ENCODE data around the gene PHACTR2. TPM values are rescaled to one million over a fixed set of nuclear protein-coding genes. Genes with fewer than 3 reads are reported as not detected.
"Not testable (repeated sequence)": the region's sequence is repeated elsewhere in the genome, so short reads cannot be mapped to it uniquely, and the experiment has no call there.

The PHACTR2 gene
- total RNA-seq, 4 donors from 2014 or later: 39.8 to 99.0 (median 49.3) TPM

GRCh38 chr6:143637691-143638090 is 40.1 kb upstream of the PHACTR2 start:
- Histone ChIP-seq H3K27ac (no peak overlapping the region), H3K4me3 (no peak overlapping the region), H3K4me1 (no peaks in the 10 kb centered on the region), H3K27me3 (no peaks in the 10 kb centered on the region), H3K9me3 (no peaks in the 10 kb centered on the region), H3K36me3 (no peaks in the 10 kb centered on the region)
- DNase-seq: no peak
- TF ChIP-seq POLR2A (IDR thresholded peaks at IDR 0.05) (no peak), CTCF (IDR thresholded peaks at IDR 0.05) (no peak)

DNA sequence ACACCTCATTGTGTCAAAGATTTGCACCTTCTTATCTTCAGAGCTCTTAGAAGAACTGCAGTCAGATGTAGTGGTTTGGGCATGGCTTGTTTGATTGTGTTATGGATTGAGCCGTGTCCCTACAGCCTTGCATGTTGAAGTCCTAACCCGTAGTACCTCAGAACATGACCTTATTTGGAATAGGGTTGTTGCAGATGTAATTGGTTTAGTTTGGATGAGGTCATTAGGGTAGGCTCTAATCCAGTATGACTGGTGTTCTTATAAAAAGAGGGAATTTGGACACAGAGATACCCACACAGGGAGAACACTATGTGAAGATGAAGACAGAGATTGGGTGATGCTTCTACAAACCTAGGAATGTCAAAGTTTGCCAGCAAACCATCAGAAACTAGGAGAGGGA is 35.4 kb upstream of the PHACTR2 start:
- DNase-seq: no peak
- Histone ChIP-seq H3K9me3 (no peaks in the 10 kb centered on the region), H3K27ac (no peak overlapping the region), H3K4me1 (no peaks in the 10 kb centered on the region), H3K4me3 (no peak overlapping the region), H3K36me3 (no peaks in the 10 kb centered on the region), H3K27me3 (no peaks in the 10 kb centered on the region)
- TF ChIP-seq CTCF (IDR thresholded peaks at IDR 0.05) (no peak), POLR2A (IDR thresholded peaks at IDR 0.05) (no peak)

- no peak overlapping the region for H3K27ac ChIP-seq
- no peaks in the 10 kb centered on the region for H3K27me3 ChIP-seq
- no peak for DNase-seq
- TF ChIP-seq POLR2A (IDR thresholded peaks at IDR 0.05) (no peak), CTCF (IDR thresholded peaks at IDR 0.05) (no peak)
- H3K4me3 ChIP-seq: no peak overlapping the region
- H3K36me3 ChIP-seq: no peaks in the 10 kb centered on the region
- no peaks in the 10 kb centered on the region for H3K9me3 ChIP-seq
- no peaks in the 10 kb centered on the region for H3K4me1 ChIP-seq
Measured at GRCh38 chr6:143647191-143647590, 30.6 kb upstream of the PHACTR2 start.

DNA sequence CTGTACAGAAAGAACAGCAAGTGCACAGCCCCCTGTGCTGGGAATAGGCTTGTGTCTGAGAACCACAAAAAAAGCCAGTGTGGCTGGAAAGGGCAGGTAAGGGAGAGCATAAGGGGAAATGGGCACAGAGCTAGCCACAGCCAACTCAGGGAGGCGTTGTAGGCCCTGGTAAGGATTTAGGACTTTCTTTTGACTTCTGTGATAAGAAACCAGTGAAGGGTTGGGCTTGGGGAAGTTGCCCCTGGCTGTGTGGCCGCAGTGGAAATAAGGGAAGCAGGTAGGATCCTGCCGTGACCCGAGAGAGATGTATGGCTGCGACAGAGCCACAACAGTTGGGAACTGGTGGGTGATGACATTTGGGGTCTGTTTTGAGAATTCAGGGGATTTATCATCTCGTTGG is 30.0 kb upstream of the PHACTR2 start:
- no peak for DNase-seq
- no peak overlapping the region for H3K27ac ChIP-seq
- TF ChIP-seq POLR2A (IDR thresholded peaks at IDR 0.05) (no peak), CTCF (IDR thresholded peaks at IDR 0.05) (no peak)
- H3K4me3 ChIP-seq: no peak overlapping the region
- no peaks in the 10 kb centered on the region for H3K27me3 ChIP-seq
- no peaks in the 10 kb centered on the region for H3K9me3 ChIP-seq
- peaks cover 0 to 4% (median 0%) of the 10 kb centered on the region in 4 donors for H3K4me1 ChIP-seq
- no peaks in the 10 kb centered on the region for H3K36me3 ChIP-seq

DNA sequence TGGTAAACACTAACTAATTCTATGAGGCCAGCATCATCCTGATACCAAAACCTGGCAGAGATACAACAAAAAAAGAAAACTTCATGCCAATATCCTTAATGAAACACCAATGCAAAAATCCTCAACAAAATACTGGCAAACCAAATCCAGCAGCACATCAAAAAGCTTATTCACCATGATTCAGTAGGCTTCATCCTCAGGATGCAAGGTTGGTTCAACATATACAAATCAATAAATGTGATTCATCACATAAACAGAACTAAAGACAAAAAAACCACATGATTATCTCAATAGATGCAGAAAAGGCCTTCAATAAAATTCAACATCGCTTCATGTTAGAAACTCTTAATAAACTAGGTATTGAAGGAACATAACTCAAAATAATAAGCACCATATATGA is 28.4 kb upstream of the PHACTR2 start:
- H3K27me3 ChIP-seq, H3K36me3 ChIP-seq, H3K27ac ChIP-seq, H3K9me3 ChIP-seq, H3K4me3 ChIP-seq, DNase-seq: not testable (repeated sequence)
- H3K4me1 ChIP-seq: peaks cover 0 to 11% (median 0%) of the 10 kb centered on the region in 4 donors

- H3K4me1 ChIP-seq: peaks cover 0 to 11% (median 0%) of the 10 kb centered on the region in 4 donors
- H3K9me3 ChIP-seq, H3K4me3 ChIP-seq, DNase-seq, H3K36me3 ChIP-seq, H3K27me3 ChIP-seq, H3K27ac ChIP-seq: not testable (repeated sequence)
Measured at GRCh38 chr6:143651328-143651727, 26.4 kb upstream of the PHACTR2 start.

DNA sequence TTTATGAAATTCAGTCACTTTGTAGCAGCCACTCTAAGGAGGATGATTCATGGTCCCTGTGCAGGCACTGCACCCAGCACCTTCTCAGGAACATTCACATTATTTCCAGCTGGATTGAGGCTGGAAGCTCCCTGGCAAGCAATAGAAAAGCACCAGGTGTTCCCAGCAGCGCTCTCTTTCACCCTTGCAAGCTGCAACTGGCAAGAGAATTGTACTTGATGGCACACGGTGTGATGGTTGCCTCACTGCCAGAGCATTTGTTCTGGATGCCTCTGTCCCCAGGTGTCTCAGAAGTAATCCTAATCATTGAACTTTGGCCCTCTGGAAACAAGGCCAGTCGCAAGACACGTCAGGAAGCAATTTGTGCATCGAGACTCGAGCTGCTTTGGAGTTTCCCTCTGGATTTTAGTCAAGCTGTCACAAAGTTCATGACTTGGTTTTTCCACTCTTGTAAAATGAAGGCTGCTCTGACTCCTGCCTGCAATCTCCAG is 24.9 kb upstream of the PHACTR2 start:
- TF ChIP-seq POLR2A (IDR thresholded peaks at IDR 0.05) (no peak), CTCF (IDR thresholded peaks at IDR 0.05) (no peak)
- DNase-seq: peak in 2 of 3 donors; percentile 53 to 67
- peaks cover 0 to 11% (median 0%) of the 10 kb centered on the region in 4 donors for H3K4me1 ChIP-seq
- H3K36me3 ChIP-seq: no peaks in the 10 kb centered on the region
- no peak overlapping the region for H3K4me3 ChIP-seq
- H3K9me3 ChIP-seq: no peaks in the 10 kb centered on the region
- no peaks in the 10 kb centered on the region for H3K27me3 ChIP-seq
- peak overlapping the region in 1 of 4 donors; percentile 12 for H3K27ac ChIP-seq
